Measurements from ENCODE around the gene SCUBE1. TPM values are rescaled to one million over a fixed set of nuclear protein-coding genes. Genes with fewer than 3 reads are reported as not detected.

SCUBE1 gene
- total and polyA plus RNA-seq, 9 donors = 5.5 to 202 (median 49.0) TPM

GRCh38 chr22:43207849-43208702 is 135.1 kb downstream of the SCUBE1 start:
- H3K9me3 ChIP-seq = no peaks in the 10 kb centered on the region
- WGBS, 3 donors = 86 to 89% (median 87%) methylated on average over 26 of the region's 26 CpGs
- no peaks in the 10 kb centered on the region for H3K27me3 ChIP-seq
- H3K4me3 ChIP-seq = no peak overlapping the region
- no peaks in the 10 kb centered on the region for H3K36me3 ChIP-seq
- DNase-seq = peak in 1 of 5 donors; percentile 19
- TF ChIP-seq CTCF (IDR thresholded peaks at IDR 0.05) (no peak), EP300 (IDR thresholded peaks at IDR 0.05) (no peak), POLR2A (IDR thresholded peaks at IDR 0.05) (no peak)
- intact Hi-C loops (cut with DNase I) = no loop called here
- no peak overlapping the region for H3K27ac ChIP-seq
- no peaks in the 10 kb centered on the region for H3K4me1 ChIP-seq (ENCODE audit: insufficient read depth)

- WGBS, 3 donors = 86 to 89% (median 88%) methylated on average over 13 of the region's 13 CpGs
- intact Hi-C loops (cut with DNase I) = no loop called here
- no peak overlapping the region for H3K4me3 ChIP-seq
- no peaks in the 10 kb centered on the region for H3K9me3 ChIP-seq
- TF ChIP-seq POLR2A (IDR thresholded peaks at IDR 0.05) = no peak
- no peak for TF ChIP-seq CTCF (IDR thresholded peaks at IDR 0.05)
- TF ChIP-seq EP300 (IDR thresholded peaks at IDR 0.05) = no peak
- peak in 1 of 5 donors; percentile 19 for DNase-seq
- H3K27ac ChIP-seq = no peak overlapping the region
- H3K36me3 ChIP-seq = no peaks in the 10 kb centered on the region
- no peaks in the 10 kb centered on the region for H3K27me3 ChIP-seq
- no peaks in the 10 kb centered on the region for H3K4me1 ChIP-seq (ENCODE audit: insufficient read depth)
These were observed 135.8 kb downstream of the SCUBE1 start for GRCh38 chr22:43207386-43207785.

GRCh38 chr22:43206509-43207161 is 136.5 kb downstream of the SCUBE1 start:
- Histone ChIP-seq H3K9me3 (no peaks in the 10 kb centered on the region), H3K27me3 (no peaks in the 10 kb centered on the region), H3K36me3 (no peaks in the 10 kb centered on the region), H3K4me3 (no peak overlapping the region), H3K4me1 (ENCODE audit: insufficient read depth) (no peaks in the 10 kb centered on the region), H3K27ac (no peak overlapping the region)
- TF ChIP-seq EP300 (IDR thresholded peaks at IDR 0.05) (no peak), CTCF (IDR thresholded peaks at IDR 0.05) (no peak), POLR2A (IDR thresholded peaks at IDR 0.05) (no peak)
- DNase-seq = peak in 1 of 5 donors; percentile 28
- intact Hi-C loops (cut with DNase I) = no loop called here
- 65 to 74% (median 72%) methylated on average over 23 of the region's 23 CpGs for WGBS, 3 donors

- no peaks in the 10 kb centered on the region for H3K36me3 ChIP-seq
- TF ChIP-seq EP300 (IDR thresholded peaks at IDR 0.05) (no peak), POLR2A (IDR thresholded peaks at IDR 0.05) (no peak), CTCF (IDR thresholded peaks at IDR 0.05) (no peak)
- DNase-seq = peak in 1 of 5 donors; percentile 12
- WGBS, 3 donors = 70 to 82% (median 82%) methylated on average over 5 of the region's 5 CpGs
- intact Hi-C loops (cut with DNase I) = no loop called here
- no peaks in the 10 kb centered on the region for H3K4me1 ChIP-seq (ENCODE audit: insufficient read depth)
- H3K27me3 ChIP-seq = no peaks in the 10 kb centered on the region
- H3K9me3 ChIP-seq = no peaks in the 10 kb centered on the region
- H3K27ac ChIP-seq = no peak overlapping the region
- no peak overlapping the region for H3K4me3 ChIP-seq
These were observed 137.2 kb downstream of the SCUBE1 start for GRCh38 chr22:43205748-43206508.
